A673 (cell line): ENCODE data around the gene TLE4. TPM values are rescaled to one million over a fixed set of nuclear protein-coding genes. Genes with fewer than 3 reads are reported as not detected.

Experiments
- BruUV-seq: library from RNA; stranded (reverse); fragments of 400-500 nt; replicated peaks from 2 replicates; lab custom pipeline; 2021; lab: Mats Ljungman, UMichigan
- CTCF ChIA-PET: fragments of 300-600 bp; sonication (Branson Sonifier 250); formaldehyde crosslinking; loops from one replicate; lab custom pipeline; 2022; ENCODE audit warnings: antibody characterized with exemption; lab: Charles Lee
- POLR2A ChIA-PET: fragments of 300-600 bp; sonication (Branson Sonifier 250); formaldehyde crosslinking; loops from one replicate; lab custom pipeline; 2022; ENCODE audit warnings: antibody characterized with exemption; ENCODE audit not compliant: low non-redundant PET; lab: Charles Lee
- DNase-seq: peaks from one replicate; pipeline ENCODE4 v3.0.0-alpha.2; 2015; ENCODE audit warnings: low spot score
- H3K27ac ChIP-seq: fragments of 200-600 bp; sonication (generic); 2 replicates; pipeline ENCODE4 v1.5.1; 2016; ENCODE audit warnings: mixed run types, low read depth, mild to moderate bottlenecking, mixed read lengths, antibody characterized with exemption, low read length; ENCODE audit not compliant: poor library complexity, severe bottlenecking
- H3K27me3 ChIP-seq: fragments of 200-600 bp; sonication (generic); replicated peaks from 2 replicates; pipeline ENCODE4 v1.6.1; 2017; ENCODE audit warnings: mixed run types, low read depth, mild to moderate bottlenecking, mixed read lengths, antibody characterized with exemption, low read length; ENCODE audit not compliant: insufficient read depth, poor library complexity
- H3K36me3 ChIP-seq: fragments of 200-600 bp; sonication (generic); 2 replicates; pipeline ENCODE4 v1.6.1; 2016; ENCODE audit warnings: mixed run types, mild to moderate bottlenecking, mixed read lengths, antibody characterized with exemption, low read length; ENCODE audit not compliant: insufficient read depth, poor library complexity, severe bottlenecking
- H3K4me1 ChIP-seq: fragments of 200-600 bp; sonication (generic); 2 replicates; pipeline ENCODE4 v1.6.1; 2017; ENCODE audit warnings: mixed run types, mild to moderate bottlenecking, mixed read lengths, antibody characterized with exemption, low read length; ENCODE audit not compliant: insufficient read depth, poor library complexity, severe bottlenecking
- H3K4me3 ChIP-seq: fragments of 200-600 bp; sonication (generic); 2 replicates; pipeline ENCODE4 v1.5.1; 2016; ENCODE audit warnings: low read depth, mixed run types, mild to moderate bottlenecking, mixed read lengths, low read length; ENCODE audit not compliant: poor library complexity, severe bottlenecking
- H3K9me3 ChIP-seq: fragments of 200-600 bp; sonication (generic); 2 replicates; pipeline ENCODE4 v1.6.1; 2016; ENCODE audit warnings: mixed run types, low read depth, mild to moderate bottlenecking, mixed read lengths, antibody characterized with exemption, low read length; ENCODE audit not compliant: poor library complexity, severe bottlenecking
- EZH2 ChIP-seq: fragments of 200-600 bp; sonication (generic); IDR thresholded peaks from 2 replicates; pipeline ENCODE4 v1.6.1; 2017; ENCODE audit warnings: borderline replicate concordance, low read depth, mild to moderate bottlenecking, mixed read lengths, antibody characterized with exemption, low read length; ENCODE audit not compliant: poor library complexity, severe bottlenecking
- intact Hi-C: fragments of 100-400 bp; cut with micrococcal nuclease; formaldehyde crosslinking; loops from one replicate; pipeline ENCODE4 v1.10.0; 2022; ENCODE audit not compliant: unreplicated experiment
- total RNA-seq: library from RNA; stranded (reverse); gene quantifications from 2 replicates; pipeline ENCODE4 v1.2.3, GENCODE V29; 2021
- TF ChIP-seq, protein P1 (sequence below): fragments of 300-800, 200-600 bp; sonication (generic); conservative IDR thresholded peaks from 2 replicates; pipeline ENCODE4 v1.5.1; 2017; ENCODE audit warnings: low read depth, mild to moderate bottlenecking, antibody characterized with exemption, low read length, moderate library complexity, mixed read lengths

Gene TLE4
- total RNA-seq, 1 experiment from 2014 or later = 21.3 TPM

DNA sequence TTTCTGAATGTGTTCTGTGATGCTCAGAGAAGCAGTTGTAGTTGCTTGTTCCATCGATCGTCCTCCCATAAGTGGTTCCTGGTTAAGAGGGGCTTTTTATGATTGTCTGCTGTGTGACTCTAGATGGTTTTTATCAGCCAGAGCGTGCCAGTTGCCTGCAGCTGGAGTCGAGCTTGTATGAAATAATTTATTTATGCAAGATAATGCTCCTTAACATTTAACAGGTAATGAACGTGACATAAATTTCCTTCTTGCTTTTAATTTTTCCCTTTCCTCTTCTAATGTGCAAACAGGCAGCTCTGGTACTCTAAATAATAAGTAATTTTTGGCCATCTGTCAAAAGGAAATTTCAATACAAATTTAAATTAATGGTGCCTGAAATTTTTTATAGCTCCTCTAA, 84.4 kb downstream of the TLE4 start:
- CTCF ChIA-PET = interaction anchor here (0.6 kb wide), 1 partner anchor 1391 kb away, joined by 7 read pairs; no protein-coding TSS in a partner anchor
- TF ChIP-seq, protein P1, sequence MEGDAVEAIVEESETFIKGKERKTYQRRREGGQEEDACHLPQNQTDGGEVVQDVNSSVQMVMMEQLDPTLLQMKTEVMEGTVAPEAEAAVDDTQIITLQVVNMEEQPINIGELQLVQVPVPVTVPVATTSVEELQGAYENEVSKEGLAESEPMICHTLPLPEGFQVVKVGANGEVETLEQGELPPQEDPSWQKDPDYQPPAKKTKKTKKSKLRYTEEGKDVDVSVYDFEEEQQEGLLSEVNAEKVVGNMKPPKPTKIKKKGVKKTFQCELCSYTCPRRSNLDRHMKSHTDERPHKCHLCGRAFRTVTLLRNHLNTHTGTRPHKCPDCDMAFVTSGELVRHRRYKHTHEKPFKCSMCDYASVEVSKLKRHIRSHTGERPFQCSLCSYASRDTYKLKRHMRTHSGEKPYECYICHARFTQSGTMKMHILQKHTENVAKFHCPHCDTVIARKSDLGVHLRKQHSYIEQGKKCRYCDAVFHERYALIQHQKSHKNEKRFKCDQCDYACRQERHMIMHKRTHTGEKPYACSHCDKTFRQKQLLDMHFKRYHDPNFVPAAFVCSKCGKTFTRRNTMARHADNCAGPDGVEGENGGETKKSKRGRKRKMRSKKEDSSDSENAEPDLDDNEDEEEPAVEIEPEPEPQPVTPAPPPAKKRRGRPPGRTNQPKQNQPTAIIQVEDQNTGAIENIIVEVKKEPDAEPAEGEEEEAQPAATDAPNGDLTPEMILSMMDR = no peak
- no peak for TF ChIP-seq EZH2
- intact Hi-C loops = no loop called here
- POLR2A ChIA-PET = no interaction called here
- Histone ChIP-seq H3K27ac (no peak overlapping the region), H3K4me1 (peaks cover 9% of the 10 kb centered on the region), H3K4me3 (no peak overlapping the region), H3K27me3 (no peaks in the 10 kb centered on the region), H3K36me3 (no peaks in the 10 kb centered on the region), H3K9me3 (no peaks in the 10 kb centered on the region)
- DNase-seq = no peak
- BruUV-seq = no TSS peak

DNA sequence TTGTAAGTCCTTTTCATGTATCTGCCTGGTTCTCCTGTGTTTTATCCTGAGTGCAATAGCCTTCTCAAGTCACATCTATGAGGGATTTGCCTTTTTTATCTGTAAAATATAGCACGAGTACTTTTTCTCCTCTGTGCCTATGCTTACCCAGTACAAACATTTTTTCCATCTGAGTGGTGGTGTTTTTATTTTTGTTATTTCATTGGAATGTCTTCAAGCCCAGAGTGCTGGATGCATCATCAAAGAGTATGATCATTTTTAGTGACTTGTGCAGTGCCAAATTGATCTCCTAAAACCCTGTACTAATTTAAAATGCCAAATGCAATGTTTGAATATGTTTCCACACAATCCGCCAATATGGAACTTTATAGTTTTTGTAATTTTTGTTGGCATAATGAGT, 86.1 kb downstream of the TLE4 start:
- no peaks in the 10 kb centered on the region for H3K36me3 ChIP-seq
- no peaks in the 10 kb centered on the region for H3K27me3 ChIP-seq
- no peak for DNase-seq
- intact Hi-C loops = no loop called here
- no peak overlapping the region for H3K27ac ChIP-seq
- no peak overlapping the region for H3K4me3 ChIP-seq
- peaks cover 21% of the 10 kb centered on the region for H3K4me1 ChIP-seq
- TF ChIP-seq EZH2 = no peak
- TF ChIP-seq, protein P1 = no peak
- ChIA-PET POLR2A (no interaction called here), CTCF (no interaction called here)
- no TSS peak for BruUV-seq
- H3K9me3 ChIP-seq = no peaks in the 10 kb centered on the region

DNA sequence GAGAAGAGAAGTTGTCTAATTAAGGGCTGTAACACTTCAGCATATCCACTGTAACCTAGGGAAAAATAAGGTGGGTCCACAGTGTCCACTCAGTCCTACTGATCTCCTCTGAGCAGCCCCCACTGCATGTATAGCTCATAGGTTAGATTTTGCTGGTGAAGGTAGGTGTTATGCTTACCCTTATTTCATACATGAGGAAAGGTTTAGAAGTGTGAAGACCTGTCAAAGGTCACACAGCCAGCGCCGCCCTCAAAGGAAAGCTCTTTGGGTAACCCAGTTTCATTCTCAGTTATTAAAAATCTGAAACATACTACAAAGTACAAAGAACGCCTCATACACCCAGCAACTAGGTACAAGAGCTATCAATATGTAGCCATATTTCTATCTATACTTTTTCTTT, 87.2 kb downstream of the TLE4 start:
- TF ChIP-seq, protein P1 = no peak
- TF ChIP-seq EZH2 = no peak
- Histone ChIP-seq H3K4me1 (peaks cover 30% of the 10 kb centered on the region), H3K36me3 (no peaks in the 10 kb centered on the region), H3K27ac (no peak overlapping the region), H3K9me3 (no peaks in the 10 kb centered on the region), H3K27me3 (no peaks in the 10 kb centered on the region), H3K4me3 (no peak overlapping the region)
- ChIA-PET CTCF (no interaction called here), POLR2A (no interaction called here)
- no TSS peak for BruUV-seq
- intact Hi-C loops = no loop called here
- no peak for DNase-seq
